ENCODE data around the gene POLR3E.

DNA sequence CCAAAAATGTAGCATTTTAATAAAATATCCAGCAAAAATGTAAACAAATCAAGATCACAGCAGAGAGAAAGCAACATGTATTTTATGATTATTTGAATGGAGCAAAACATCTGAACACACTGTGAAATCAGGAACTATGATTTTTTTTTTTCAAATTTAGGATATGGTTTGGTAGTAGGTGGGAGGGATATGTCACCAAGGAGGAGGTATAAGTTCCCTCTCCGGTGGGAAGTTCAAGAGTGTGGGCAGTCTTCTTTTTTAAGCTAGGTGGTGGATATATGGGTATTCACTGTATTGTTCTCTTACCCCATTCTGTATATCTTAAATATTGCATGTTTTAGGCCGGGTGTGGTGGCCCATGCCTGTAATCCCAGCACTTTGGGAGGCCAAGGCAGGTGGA, 67.0 kb downstream of the POLR3E start:
- no peak for TF ChIP-seq ZFX (IDR thresholded peaks at IDR 0.05; ENCODE audit: borderline replicate concordance)
- TF ChIP-seq, protein P1, sequence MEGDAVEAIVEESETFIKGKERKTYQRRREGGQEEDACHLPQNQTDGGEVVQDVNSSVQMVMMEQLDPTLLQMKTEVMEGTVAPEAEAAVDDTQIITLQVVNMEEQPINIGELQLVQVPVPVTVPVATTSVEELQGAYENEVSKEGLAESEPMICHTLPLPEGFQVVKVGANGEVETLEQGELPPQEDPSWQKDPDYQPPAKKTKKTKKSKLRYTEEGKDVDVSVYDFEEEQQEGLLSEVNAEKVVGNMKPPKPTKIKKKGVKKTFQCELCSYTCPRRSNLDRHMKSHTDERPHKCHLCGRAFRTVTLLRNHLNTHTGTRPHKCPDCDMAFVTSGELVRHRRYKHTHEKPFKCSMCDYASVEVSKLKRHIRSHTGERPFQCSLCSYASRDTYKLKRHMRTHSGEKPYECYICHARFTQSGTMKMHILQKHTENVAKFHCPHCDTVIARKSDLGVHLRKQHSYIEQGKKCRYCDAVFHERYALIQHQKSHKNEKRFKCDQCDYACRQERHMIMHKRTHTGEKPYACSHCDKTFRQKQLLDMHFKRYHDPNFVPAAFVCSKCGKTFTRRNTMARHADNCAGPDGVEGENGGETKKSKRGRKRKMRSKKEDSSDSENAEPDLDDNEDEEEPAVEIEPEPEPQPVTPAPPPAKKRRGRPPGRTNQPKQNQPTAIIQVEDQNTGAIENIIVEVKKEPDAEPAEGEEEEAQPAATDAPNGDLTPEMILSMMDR (IDR thresholded peaks at IDR 0.05), result no peak

Data from 22Rv1 (cell line).